ENCODE data around the gene PDCL3. TPM values are rescaled to one million over a fixed set of nuclear protein-coding genes. Genes with fewer than 3 reads are reported as not detected.

PDCL3 gene
- total RNA-seq, 5 donors from 2014 or later (not counting 1 experiment from before 2014, with no cell fraction given), result 17.2 to 21.9 (median 18.6) TPM

DNA sequence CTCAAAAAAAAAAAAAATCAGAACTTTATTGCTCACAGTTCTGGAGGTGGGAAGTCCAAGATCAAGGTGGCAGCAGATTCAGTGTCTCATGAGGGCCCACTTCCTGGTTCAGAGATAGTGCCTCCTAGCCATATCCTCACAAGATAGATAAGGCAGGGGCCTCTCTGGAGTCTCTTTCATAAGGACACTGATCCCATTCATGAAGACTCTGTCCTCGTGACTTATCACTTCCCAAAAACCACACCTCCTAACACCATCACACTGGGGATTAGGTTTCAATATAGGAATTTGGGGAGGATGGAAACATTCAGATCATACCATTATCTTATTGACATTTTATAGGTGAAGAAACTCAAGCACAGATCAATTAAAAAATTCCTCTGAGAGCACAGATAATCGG, 61.1 kb downstream of the PDCL3 start:
- Mint-ChIP-seq H3K36me3 (no peaks in the 10 kb centered on the region), H3K27ac (no peak overlapping the region), H3K4me1 (peaks cover 5 to 13% (median 11%) of the 10 kb centered on the region in 3 donors), H3K4me3 (no peak overlapping the region), H3K9me3 (peaks cover 0 to 6% (median 0%) of the 10 kb centered on the region in 3 donors), H3K27me3 (peaks cover 0 to 2% of the 10 kb centered on the region in 2 donors)
- WGBS (ENCODE audit: insufficient coverage), result no CpG with 5 or more reads among the region's 2 CpGs
- Histone ChIP-seq H3K4me3 (ENCODE audit: control insufficient read depth in 1 of 2, extremely low read depth in 1 of 2, low read length in 1 of 2) (no peak overlapping the region), H3K27ac (ENCODE audit: low read length) (no peak overlapping the region), H3K27me3 (replicated peaks in 1 of 2; ENCODE audit: control insufficient read depth in 2 of 2, extremely low read depth in 1 of 2, insufficient read depth in 2 of 2, low read length in 1 of 2) (peaks cover 0 to 5% of the 10 kb centered on the region in 2 experiments), H3K9me3 (no peaks in the 10 kb centered on the region), H3K36me3 (ENCODE audit: control insufficient read depth in 2 of 2, extremely low read depth in 1 of 2, insufficient read depth in 1 of 2, low read length in 1 of 2) (no peaks in the 10 kb centered on the region), H3K4me1 (ENCODE audit: control insufficient read depth in 1 of 2, extremely low read depth in 1 of 2, insufficient read depth in 2 of 2, low read length in 2 of 2) (peaks cover 0 to 9% of the 10 kb centered on the region in 2 experiments)
- ChIA-PET CTCF (interaction anchor here in 1 of 2 donors (0.6 kb wide), 1 partner anchor 648 kb away, joined by 9 read pairs; no protein-coding TSS in a partner anchor), POLR2A (no interaction called here)
- no peak for ATAC-seq (replicated peaks in 1 of 4)
- no peak for DNase-seq

DNA sequence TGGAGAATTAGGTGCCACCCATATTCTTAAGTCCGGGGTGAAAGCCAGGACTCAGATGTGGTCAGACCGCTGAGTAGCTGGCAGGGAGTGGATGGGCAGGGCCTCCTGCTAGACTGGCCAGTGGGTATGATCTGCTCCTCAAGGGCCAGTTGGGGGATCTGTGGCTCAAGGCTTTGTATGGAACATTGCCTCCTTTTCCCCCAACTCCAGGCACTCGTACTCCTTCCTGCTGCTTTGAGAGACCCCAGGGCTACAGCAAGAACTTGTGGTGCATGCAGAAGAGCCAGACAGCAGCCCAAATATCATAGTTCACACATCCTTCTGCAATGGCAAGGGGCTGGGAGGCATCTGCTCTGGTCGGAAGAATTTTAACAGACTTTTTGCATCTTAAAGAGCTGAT, 61.7 kb downstream of the PDCL3 start:
- WGBS (ENCODE audit: insufficient coverage), result 89% methylated on average over 2 of the region's 4 CpGs
- ChIA-PET CTCF (no interaction called here), POLR2A (no interaction called here)
- H3K36me3 ChIP-seq (ENCODE audit: control insufficient read depth in 2 of 2, extremely low read depth in 1 of 2, insufficient read depth in 1 of 2, low read length in 1 of 2), result no peaks in the 10 kb centered on the region
- H3K4me3 ChIP-seq (ENCODE audit: control insufficient read depth in 1 of 2, extremely low read depth in 1 of 2, low read length in 1 of 2), result no peak overlapping the region
- ATAC-seq (replicated peaks in 1 of 4) (no peak), DNase-seq (no peak)
- H3K4me1 ChIP-seq (ENCODE audit: control insufficient read depth in 1 of 2, extremely low read depth in 1 of 2, insufficient read depth in 2 of 2, low read length in 2 of 2), result peaks cover 0 to 9% of the 10 kb centered on the region in 2 experiments
- peaks cover 0 to 5% of the 10 kb centered on the region in 2 experiments for H3K27me3 ChIP-seq (replicated peaks in 1 of 2; ENCODE audit: control insufficient read depth in 2 of 2, extremely low read depth in 1 of 2, insufficient read depth in 2 of 2, low read length in 1 of 2)
- no peak overlapping the region for H3K27ac Mint-ChIP-seq
- H3K4me1 Mint-ChIP-seq, result peaks cover 6 to 13% (median 11%) of the 10 kb centered on the region in 3 donors
- no peaks in the 10 kb centered on the region for H3K9me3 ChIP-seq
- no peak overlapping the region for H3K4me3 Mint-ChIP-seq
- H3K27me3 Mint-ChIP-seq, result peaks cover 0 to 2% of the 10 kb centered on the region in 2 donors
- H3K27ac ChIP-seq (ENCODE audit: low read length), result no peak overlapping the region
- peaks cover 0 to 6% (median 0%) of the 10 kb centered on the region in 3 donors for H3K9me3 Mint-ChIP-seq
- no peaks in the 10 kb centered on the region for H3K36me3 Mint-ChIP-seq

- no peak overlapping the region for H3K27ac Mint-ChIP-seq
- Histone ChIP-seq H3K36me3 (ENCODE audit: control insufficient read depth in 2 of 2, extremely low read depth in 1 of 2, insufficient read depth in 1 of 2, low read length in 1 of 2) (no peaks in the 10 kb centered on the region), H3K4me3 (ENCODE audit: control insufficient read depth in 1 of 2, extremely low read depth in 1 of 2, low read length in 1 of 2) (no peak overlapping the region), H3K4me1 (ENCODE audit: control insufficient read depth in 1 of 2, extremely low read depth in 1 of 2, insufficient read depth in 2 of 2, low read length in 2 of 2) (peaks cover 2 to 14% of the 10 kb centered on the region in 2 experiments), H3K9me3 (no peaks in the 10 kb centered on the region), H3K27me3 (replicated peaks in 1 of 2; ENCODE audit: control insufficient read depth in 2 of 2, extremely low read depth in 1 of 2, insufficient read depth in 2 of 2, low read length in 1 of 2) (peaks cover 0 to 1% of the 10 kb centered on the region in 2 experiments), H3K27ac (ENCODE audit: low read length) (no peak overlapping the region)
- POLR2A ChIA-PET, result interaction anchor here in 1 of 2 donors (0.5 kb wide), 1 partner anchor 250 kb away, joined by 4 read pairs; no protein-coding TSS in a partner anchor
- WGBS (ENCODE audit: insufficient coverage), result 88% methylated on average over 2 of the region's 6 CpGs
- H3K4me3 Mint-ChIP-seq, result no peak overlapping the region
- CTCF ChIA-PET, result no interaction called here
- H3K36me3 Mint-ChIP-seq, result no peaks in the 10 kb centered on the region
- peaks cover 0 to 6% (median 0%) of the 10 kb centered on the region in 3 donors for H3K9me3 Mint-ChIP-seq
- H3K27me3 Mint-ChIP-seq, result peaks cover 0 to 2% of the 10 kb centered on the region in 2 donors
- H3K4me1 Mint-ChIP-seq, result peaks cover 18 to 24% (median 20%) of the 10 kb centered on the region in 3 donors
- ATAC-seq (replicated peaks in 1 of 4), result no peak
- no peak for DNase-seq
These were observed 62.9 kb downstream of the PDCL3 start for GRCh38 chr2:100625717-100626116.

Other genes starting within 250 kb of the PDCL3 start
- under 1 TPM in 4 of 5 donors, not detected in 1; 0.19 to 0.30 (median 0.29) TPM for gene LONRF2, start 240.5 kb upstream of the PDCL3 start, total RNA-seq
- 1 to 10 TPM; 3.4 to 5.8 (median 4.1) TPM for gene CHST10, start 145.3 kb upstream of the PDCL3 start, total RNA-seq
- gene NMS, start 92.5 kb upstream of the PDCL3 start, total RNA-seq, result not detected